Mesendoderm (in vitro differentiated cells): ENCODE measurements around the gene PPP1R12B.
"Not testable (repeated sequence)": the region's sequence is repeated elsewhere in the genome, so short reads cannot be mapped to it uniquely, and the experiment has no call there.

Experiments
- DNase-seq: peaks from one replicate; pipeline ENCODE4 v3.0.0; 2013
- H2AK5ac ChIP-seq: 2 replicates; pipeline ENCODE4 v1.6.1; 2013; ENCODE audit warnings: low read length, inconsistent platforms
- H2BK120ac ChIP-seq: 2 replicates; pipeline ENCODE4 v1.6.1; 2013; ENCODE audit warnings: low read depth, mild to moderate bottlenecking, low read length, moderate library complexity, mixed read lengths
- H2BK15ac ChIP-seq: replicated peaks from 2 replicates; pipeline ENCODE4 v1.6.1; 2013; ENCODE audit warnings: low read depth, mild to moderate bottlenecking, moderate library complexity
- H2BK5ac ChIP-seq: 2 replicates; pipeline ENCODE4 v1.6.1; 2013; ENCODE audit warnings: low read length, inconsistent platforms
- H3K18ac ChIP-seq: 2 replicates; pipeline ENCODE4 v1.6.1; 2013; ENCODE audit warnings: mild to moderate bottlenecking, low read length, mixed read lengths
- H3K23ac ChIP-seq: one replicate; pipeline ENCODE4 v1.6.1; 2013; ENCODE audit warnings: low read length
- H3K27ac ChIP-seq: 2 replicates; pipeline ENCODE4 v1.5.1; 2013; ENCODE audit warnings: low read depth, mild to moderate bottlenecking, inconsistent platforms, low read length, moderate library complexity
- H3K27me3 ChIP-seq: 2 replicates; pipeline ENCODE4 v1.6.1; 2013; ENCODE audit warnings: low read length, control low read depth, mild to moderate bottlenecking, inconsistent platforms; ENCODE audit not compliant: insufficient read depth, poor library complexity
- H3K36me3 ChIP-seq: 2 replicates; pipeline ENCODE4 v1.6.1; 2013; ENCODE audit warnings: low read length, inconsistent platforms; ENCODE audit not compliant: control insufficient read depth, insufficient read depth
- H3K4ac ChIP-seq: one replicate; pipeline ENCODE4 v1.6.1; 2013; ENCODE audit warnings: low read depth, mild to moderate bottlenecking, low read length, moderate library complexity
- H3K4me1 ChIP-seq: 2 replicates; pipeline ENCODE4 v1.6.1; 2013; ENCODE audit warnings: low read depth, low read length, inconsistent platforms; ENCODE audit not compliant: control insufficient read depth
- H3K4me2 ChIP-seq: 2 replicates; pipeline ENCODE4 v1.6.1; 2013; ENCODE audit warnings: low read length
- H3K4me3 ChIP-seq: 2 replicates; pipeline ENCODE4 v1.5.1; 2013; ENCODE audit warnings: mild to moderate bottlenecking, low read length
- H3K56ac ChIP-seq: one replicate; pipeline ENCODE4 v1.6.1; 2013; ENCODE audit warnings: low read length
- H3K79me1 ChIP-seq: 2 replicates; pipeline ENCODE4 v1.6.1; 2013; ENCODE audit warnings: low read length, inconsistent platforms
- H3K79me2 ChIP-seq: 2 replicates; pipeline ENCODE4 v1.6.1; 2013; ENCODE audit warnings: mild to moderate bottlenecking, low read length; ENCODE audit not compliant: control insufficient read depth, insufficient read depth
- H3K9ac ChIP-seq: 2 replicates; pipeline ENCODE4 v1.6.1; 2013; ENCODE audit warnings: low read length, inconsistent platforms
- H4K5ac ChIP-seq: one replicate; pipeline ENCODE4 v1.6.1; 2013; ENCODE audit warnings: low read length
- H4K8ac ChIP-seq: one replicate; pipeline ENCODE4 v1.6.1; 2013; ENCODE audit warnings: low read depth, mild to moderate bottlenecking, control low read depth, low read length, moderate library complexity
- WGBS: extraction: QIAGEN DNeasy Blood & Tissue Kit; methylation state at CpG from one replicate; pipeline ENCODE4 v1.1.7; 2013; ENCODE audit warnings: low lambda C conversion rate, missing lambda C conversion rate; ENCODE audit not compliant: insufficient coverage; ENCODE audit errors: extremely low coverage; 5-methylcytosine and 5-hydroxymethylcytosine counted together

The PPP1R12B gene

GRCh38 chr1:202460143-202460495 lies 111.6 kb downstream of the PPP1R12B start:
- H4K5ac ChIP-seq, H3K18ac ChIP-seq, H4K8ac ChIP-seq, DNase-seq, H3K36me3 ChIP-seq, H3K23ac ChIP-seq, H3K4me2 ChIP-seq, H3K27ac ChIP-seq, H2BK15ac ChIP-seq, H3K4ac ChIP-seq, H3K79me1 ChIP-seq, H3K56ac ChIP-seq, H3K79me2 ChIP-seq, H2BK5ac ChIP-seq, H2BK120ac ChIP-seq, H3K4me1 ChIP-seq, H3K9ac ChIP-seq, H3K4me3 ChIP-seq, H3K27me3 ChIP-seq, H2AK5ac ChIP-seq: not testable (repeated sequence)

- H4K5ac ChIP-seq: no peak overlapping the region
- H3K4me2 ChIP-seq: no peak overlapping the region
- H3K4ac ChIP-seq: no peak overlapping the region
- H3K4me1 ChIP-seq: no peaks in the 10 kb centered on the region
- H3K27ac ChIP-seq: no peak overlapping the region
- H2AK5ac ChIP-seq: no peak overlapping the region
- no peaks in the 10 kb centered on the region for H3K79me1 ChIP-seq
- no peak for DNase-seq
- H3K27me3 ChIP-seq: no peaks in the 10 kb centered on the region
- no peak overlapping the region for H2BK15ac ChIP-seq
- no peak overlapping the region for H3K23ac ChIP-seq
- no peak overlapping the region for H4K8ac ChIP-seq
- H3K79me2 ChIP-seq: no peaks in the 10 kb centered on the region
- no peak overlapping the region for H2BK5ac ChIP-seq
- WGBS: no CpG with 5 or more reads among the region's 3 CpGs
- H3K9ac ChIP-seq: no peak overlapping the region
- no peaks in the 10 kb centered on the region for H3K36me3 ChIP-seq
- H2BK120ac ChIP-seq: no peak overlapping the region
- H3K18ac ChIP-seq: no peak overlapping the region
- H3K4me3 ChIP-seq: no peak overlapping the region
- H3K56ac ChIP-seq: no peak overlapping the region
Measured at GRCh38 chr1:202462342-202463076, 114.0 kb downstream of the PPP1R12B start.

- not testable (repeated sequence) for H3K79me2 ChIP-seq, H3K4me2 ChIP-seq, H3K9ac ChIP-seq, H3K56ac ChIP-seq, H3K27ac ChIP-seq, H3K18ac ChIP-seq, H3K23ac ChIP-seq, H2BK5ac ChIP-seq, H4K8ac ChIP-seq, H4K5ac ChIP-seq, H3K4ac ChIP-seq, H3K79me1 ChIP-seq, H2BK120ac ChIP-seq, H2BK15ac ChIP-seq, H2AK5ac ChIP-seq, H3K4me1 ChIP-seq, H3K27me3 ChIP-seq, H3K4me3 ChIP-seq, H3K36me3 ChIP-seq
- WGBS: no CpG with 5 or more reads among the region's 4 CpGs
- peak; percentile 23 for DNase-seq
Measured at GRCh38 chr1:202464153-202464742, 115.7 kb downstream of the PPP1R12B start.

GRCh38 chr1:202465644-202466270 lies 117.3 kb downstream of the PPP1R12B start:
- H3K4ac ChIP-seq, H3K27me3 ChIP-seq, DNase-seq, H4K8ac ChIP-seq, H3K4me1 ChIP-seq, H2BK5ac ChIP-seq, H2BK120ac ChIP-seq, H3K79me1 ChIP-seq, H3K4me3 ChIP-seq, H4K5ac ChIP-seq, H3K56ac ChIP-seq, H2AK5ac ChIP-seq, H3K18ac ChIP-seq, H3K79me2 ChIP-seq, H3K4me2 ChIP-seq, H3K27ac ChIP-seq, H2BK15ac ChIP-seq, H3K9ac ChIP-seq, H3K23ac ChIP-seq, H3K36me3 ChIP-seq: not testable (repeated sequence)
- WGBS: no CpG with 5 or more reads among the region's 3 CpGs

GRCh38 chr1:202466339-202466738 lies 117.8 kb downstream of the PPP1R12B start:
- not testable (repeated sequence) for H3K4ac ChIP-seq, H3K4me3 ChIP-seq, H3K4me1 ChIP-seq, H3K36me3 ChIP-seq, H3K9ac ChIP-seq, H3K18ac ChIP-seq, H3K79me2 ChIP-seq, H3K23ac ChIP-seq, H3K79me1 ChIP-seq, H3K27ac ChIP-seq, H2BK15ac ChIP-seq, H3K27me3 ChIP-seq, H3K56ac ChIP-seq, H2BK5ac ChIP-seq, H4K8ac ChIP-seq, H2BK120ac ChIP-seq, H2AK5ac ChIP-seq, H3K4me2 ChIP-seq, H4K5ac ChIP-seq
- DNase-seq: peak; percentile 20

GRCh38 chr1:202467381-202467780 lies 118.9 kb downstream of the PPP1R12B start:
- not testable (repeated sequence) for H2BK120ac ChIP-seq, H3K79me2 ChIP-seq, H3K4me3 ChIP-seq, H3K27me3 ChIP-seq, H3K4me1 ChIP-seq, H3K36me3 ChIP-seq, H3K18ac ChIP-seq, H2BK5ac ChIP-seq, H3K27ac ChIP-seq, H2AK5ac ChIP-seq, H3K4ac ChIP-seq, H4K8ac ChIP-seq, H3K9ac ChIP-seq, H3K56ac ChIP-seq, H2BK15ac ChIP-seq, DNase-seq, H3K23ac ChIP-seq, H3K4me2 ChIP-seq, H4K5ac ChIP-seq, H3K79me1 ChIP-seq
- WGBS: no CpG with 5 or more reads among the region's 3 CpGs
